Peyer's patch (tissue), 4 donors: ENCODE results near the gene ZSCAN10. TPM values are rescaled to one million over a fixed set of nuclear protein-coding genes. Genes with fewer than 3 reads are reported as not detected.

Experiments
- DNase-seq, 3 donors: peaks; one replicate each; pipeline ENCODE4 v3.0.0-alpha.2; 2017 to 2019
- H3K27ac ChIP-seq, 4 donors: fragments of 200-600 bp; sonication (generic); one replicate each; pipeline ENCODE4 v1.5.1; 2016 to 2019
- H3K27me3 ChIP-seq, 2 donors: fragments of 200-600 bp; sonication (generic); one replicate each; pipeline ENCODE4 v1.5.1; 2019
- H3K36me3 ChIP-seq, 3 donors: fragments of 200-600 bp; sonication (generic); one replicate each; pipeline ENCODE4 v1.5.1; 2016 to 2019
- H3K4me1 ChIP-seq, 4 donors: fragments of 200-600 bp; sonication (generic); one replicate each; pipeline ENCODE4 v1.5.1; 2016 to 2019
- H3K4me3 ChIP-seq, 4 donors: fragments of 200-600 bp; sonication (generic); 1 replicate in 3 of 4; 2 replicates in 1 of 4; pipeline ENCODE4 v1.5.1; 2016 to 2019; ENCODE audit warnings: mild to moderate bottlenecking in 1 of 4
- H3K9me3 ChIP-seq, 4 donors: fragments of 200-600 bp; sonication (generic); one replicate each; pipeline ENCODE4 v1.5.1; 2016 to 2019; ENCODE audit warnings: mild to moderate bottlenecking in 1 of 4
- CTCF ChIP-seq, 6 experiments: fragments of 450-650 bp in 4 of 6; fragments of 200-600 bp in 2 of 6; sonication (generic) in 1 of 6; IDR thresholded peaks; one replicate each; pipeline ENCODE4 v1.5.1; 2017 to 2019; ENCODE audit warnings: antibody characterized with exemption in 6 of 6, mild to moderate bottlenecking in 3 of 6, moderate library complexity in 1 of 6
- POLR2A ChIP-seq, 2 donors: fragments of 450-650 bp; IDR thresholded peaks; one replicate each; pipeline ENCODE4 v1.5.1; 2017; ENCODE audit warnings: antibody characterized with exemption in 2 of 2, mild to moderate bottlenecking in 2 of 2, moderate library complexity in 2 of 2
- total RNA-seq, 4 donors: library from RNA; depleted of rRNA; stranded (reverse); fragments of >200 nt; gene quantifications; one replicate each; pipeline ENCODE4 v1.1.0, GENCODE V29; 2016

Gene ZSCAN10
- total RNA-seq, 4 donors from 2014 or later = not detected

- H3K9me3 ChIP-seq = no peaks in the 10 kb centered on the region
- no peak for DNase-seq
- TF ChIP-seq CTCF (IDR thresholded peaks at IDR 0.05) (no peak), POLR2A (IDR thresholded peaks at IDR 0.05) (no peak)
- H3K36me3 ChIP-seq = peaks cover 0 to 34% (median 0%) of the 10 kb centered on the region in 3 donors
- no peak overlapping the region for H3K4me3 ChIP-seq
- no peaks in the 10 kb centered on the region for H3K27me3 ChIP-seq
- H3K27ac ChIP-seq = no peak overlapping the region
- H3K4me1 ChIP-seq = peaks cover 0 to 12% (median 0%) of the 10 kb centered on the region in 4 donors
Observed at GRCh38 chr16:3118204-3118790, 19.2 kb upstream of the ZSCAN10 start.

- H3K9me3 ChIP-seq = no peaks in the 10 kb centered on the region
- peaks cover 0 to 32% (median 0%) of the 10 kb centered on the region in 3 donors for H3K36me3 ChIP-seq
- TF ChIP-seq CTCF (IDR thresholded peaks at IDR 0.05) (no peak), POLR2A (IDR thresholded peaks at IDR 0.05) (no peak)
- H3K4me3 ChIP-seq = no peak overlapping the region
- DNase-seq = no peak
- no peaks in the 10 kb centered on the region for H3K27me3 ChIP-seq
- H3K4me1 ChIP-seq = peaks cover 0 to 29% (median 0%) of the 10 kb centered on the region in 4 donors
- no peak overlapping the region for H3K27ac ChIP-seq
Observed at GRCh38 chr16:3115561-3115960, 16.5 kb upstream of the ZSCAN10 start.

GRCh38 chr16:3115003-3115402, 15.9 kb upstream of the ZSCAN10 start:
- no peak for TF ChIP-seq CTCF (IDR thresholded peaks at IDR 0.05)
- TF ChIP-seq POLR2A (IDR thresholded peaks at IDR 0.05) = no peak
- H3K36me3 ChIP-seq = peaks cover 0 to 27% (median 0%) of the 10 kb centered on the region in 3 donors

GRCh38 chr16:3113765-3114479, 14.8 kb upstream of the ZSCAN10 start:
- Histone ChIP-seq H3K9me3 (no peaks in the 10 kb centered on the region), H3K36me3 (peaks cover 0 to 16% (median 0%) of the 10 kb centered on the region in 3 donors), H3K27ac (no peak overlapping the region), H3K27me3 (no peaks in the 10 kb centered on the region), H3K4me1 (peaks cover 0 to 29% (median 0%) of the 10 kb centered on the region in 4 donors), H3K4me3 (peak overlapping the region in 2 of 4 donors; percentile 63 to 68)
- TF ChIP-seq CTCF (IDR thresholded peaks at IDR 0.05) (peak in 1 of 6 experiments; percentile 26), POLR2A (IDR thresholded peaks at IDR 0.05) (no peak)
- DNase-seq = no peak

More at GRCh38 chr16:3115003-3115402, 15.9 kb upstream of the ZSCAN10 start:
- Histone ChIP-seq H3K4me1 (peaks cover 0 to 29% (median 0%) of the 10 kb centered on the region in 4 donors), H3K9me3 (no peaks in the 10 kb centered on the region), H3K27ac (no peak overlapping the region), H3K27me3 (no peaks in the 10 kb centered on the region), H3K4me3 (no peak overlapping the region)
- no peak for DNase-seq

GRCh38 chr16:3112881-3113574, 13.9 kb upstream of the ZSCAN10 start:
- H3K4me1 ChIP-seq = peaks cover 0 to 29% (median 0%) of the 10 kb centered on the region in 4 donors
- H3K9me3 ChIP-seq = no peaks in the 10 kb centered on the region
- H3K27ac ChIP-seq = peak overlapping the region; percentile 11 to 49 (median 47)
- peak overlapping the region; percentile 34 to 68 (median 50) for H3K4me3 ChIP-seq
- TF ChIP-seq CTCF (IDR thresholded peaks at IDR 0.05) = no peak
- no peak for TF ChIP-seq POLR2A (IDR thresholded peaks at IDR 0.05)
- no peaks in the 10 kb centered on the region for H3K27me3 ChIP-seq
- peaks cover 0 to 16% (median 0%) of the 10 kb centered on the region in 3 donors for H3K36me3 ChIP-seq
- DNase-seq = no peak
